HG02885 (cell line): ENCODE measurements around the gene TXN2.

Source experiments
- ATAC-seq: cut with Tn5 transposase; IDR thresholded peaks from one replicate; pipeline ENCODE4 v1.9.1; 2021; ENCODE audit warnings: mild to moderate bottlenecking; ENCODE audit not compliant: unreplicated experiment, poor library complexity

The TXN2 gene

DNA sequence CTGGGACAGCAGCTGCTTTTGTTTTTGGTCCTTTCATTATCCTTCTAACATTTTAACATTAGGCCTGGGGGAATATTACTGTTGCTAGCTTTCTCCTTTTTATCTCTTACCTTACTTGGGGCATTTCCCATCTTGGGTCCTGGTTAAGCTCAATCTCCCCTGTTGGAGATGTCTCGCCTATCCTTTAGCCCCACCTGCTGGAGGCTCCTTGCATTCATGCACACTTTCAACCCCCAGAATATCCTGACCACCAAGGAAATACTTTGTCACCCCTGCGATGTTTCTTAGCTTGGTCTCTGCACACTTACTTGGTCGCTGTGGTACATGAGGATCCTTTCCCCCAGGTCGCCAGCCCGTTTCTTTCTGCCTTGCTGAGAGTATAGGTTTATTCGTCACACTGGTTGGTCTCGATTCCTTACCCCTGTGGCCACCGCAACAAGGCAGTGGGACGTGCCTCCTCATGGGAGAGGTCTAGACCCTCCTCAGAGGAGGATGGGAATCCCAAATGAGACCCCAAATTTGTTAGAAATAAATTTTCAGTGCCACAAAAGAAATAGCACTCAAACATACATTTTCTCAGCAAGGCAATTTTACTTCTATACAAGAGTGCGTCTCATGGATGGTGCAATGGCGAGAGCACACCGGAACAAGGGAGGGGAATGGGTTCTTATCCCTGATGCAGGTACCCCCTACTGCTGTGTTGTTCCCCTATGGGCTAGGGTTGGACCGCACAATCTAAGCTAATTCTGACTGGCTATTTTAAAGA lies 5.4 kb upstream of the TXN2 start:
- ATAC-seq = no peak

DNA sequence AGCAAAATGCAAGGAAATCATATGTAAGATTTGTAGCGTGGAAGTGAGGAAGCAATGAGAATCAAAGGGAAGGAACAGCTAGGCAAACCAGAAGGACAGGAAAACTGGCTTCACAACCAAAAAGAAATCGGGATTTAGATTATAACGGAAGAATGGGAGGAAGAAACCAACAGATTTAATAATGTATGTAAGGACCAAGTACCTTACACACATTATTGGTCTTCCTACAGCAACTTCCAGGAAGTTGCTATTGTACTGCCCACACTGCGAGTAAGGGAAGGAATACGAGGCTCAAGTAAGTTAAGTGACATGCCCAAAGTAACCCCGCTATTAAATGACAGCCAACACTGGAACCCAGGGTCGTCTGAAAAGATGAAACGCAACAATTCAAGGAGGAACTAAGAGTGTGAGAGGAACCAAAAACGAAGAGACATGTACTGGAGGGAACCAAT lies 473 bp downstream of the TXN2 start:
- no peak for ATAC-seq

DNA sequence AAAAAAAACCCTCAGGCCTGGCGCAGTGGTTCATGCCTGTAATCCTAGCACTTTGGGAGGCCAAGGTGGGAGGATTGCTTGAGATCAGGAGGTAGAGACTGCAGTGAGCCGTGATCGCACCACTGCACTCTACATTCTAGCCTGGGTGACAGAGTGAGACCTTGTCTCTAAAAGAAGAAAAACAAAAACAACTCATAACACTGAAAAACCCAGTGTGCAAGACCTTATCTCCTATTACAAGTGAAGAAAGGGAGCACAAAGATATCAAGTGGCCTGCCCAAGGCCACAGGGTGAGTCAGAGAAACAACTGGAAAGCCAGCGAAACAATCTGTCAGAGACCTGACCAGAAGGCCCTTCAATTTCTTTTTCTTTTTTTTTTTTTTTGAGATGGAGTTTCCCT lies 2.5 kb downstream of the TXN2 start:
- ATAC-seq = no peak

DNA sequence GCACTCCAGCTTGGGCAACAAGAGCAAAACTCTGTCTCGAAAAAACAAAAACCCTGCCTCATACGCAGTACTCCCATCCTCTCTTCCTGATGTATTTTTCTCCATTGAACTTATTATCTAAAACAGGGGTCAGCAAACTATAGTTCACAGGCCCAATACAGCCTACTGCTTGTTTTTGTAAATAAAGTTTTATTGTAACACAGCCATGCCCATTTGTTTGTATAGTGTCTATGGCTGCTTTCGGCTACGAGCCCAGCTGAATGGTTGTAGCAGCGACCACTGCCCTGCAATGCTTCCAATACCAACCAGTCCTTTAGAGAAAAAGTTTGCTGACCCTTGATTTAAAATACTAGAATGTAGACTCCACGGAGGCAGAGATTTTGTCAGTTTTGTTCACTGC lies 6.1 kb downstream of the TXN2 start:
- ATAC-seq = no peak

DNA sequence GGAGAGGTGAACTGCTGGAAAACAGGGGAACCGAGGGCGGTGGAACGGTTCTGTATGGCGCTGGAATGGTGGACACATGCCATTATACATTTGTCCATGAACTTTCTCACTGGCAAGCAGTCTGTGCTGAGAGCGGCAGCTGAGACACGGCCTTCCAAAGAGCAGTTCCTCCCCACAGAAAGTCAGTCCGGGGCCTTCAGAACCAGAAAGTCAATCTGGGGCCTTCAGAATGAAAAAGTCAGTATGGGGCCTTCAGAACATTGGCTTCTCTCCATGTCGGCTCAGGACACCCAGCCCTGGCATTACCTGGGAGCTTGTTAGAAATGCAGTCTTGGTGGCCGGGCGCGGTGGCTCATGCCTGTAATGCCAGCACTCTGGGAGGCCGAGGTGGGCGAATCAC lies 8.8 kb downstream of the TXN2 start:
- ATAC-seq = no peak

DNA sequence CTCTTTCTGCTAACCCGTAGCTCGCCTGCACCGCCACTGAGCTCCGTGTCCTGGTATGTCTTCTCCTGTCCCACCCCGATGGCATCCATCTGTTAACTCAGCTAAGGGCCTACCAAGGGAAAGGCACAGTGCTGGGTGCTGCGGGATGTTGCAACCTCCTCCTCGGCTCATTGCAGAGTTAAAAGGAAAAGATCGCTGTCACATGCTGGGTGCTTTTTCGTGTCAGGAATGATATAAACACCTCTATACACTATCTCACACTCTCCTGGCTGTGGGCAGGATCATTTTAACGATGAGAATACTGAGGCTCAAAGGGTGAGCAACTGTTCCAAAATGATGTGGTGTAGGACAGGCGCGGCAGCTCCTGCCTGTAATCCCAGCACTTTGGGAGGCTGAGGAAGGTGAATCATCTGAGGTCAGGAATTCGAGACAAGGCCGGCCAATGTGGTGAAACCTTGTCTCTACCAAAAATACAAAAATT lies 10.1 kb downstream of the TXN2 start:
- ATAC-seq = no peak

DNA sequence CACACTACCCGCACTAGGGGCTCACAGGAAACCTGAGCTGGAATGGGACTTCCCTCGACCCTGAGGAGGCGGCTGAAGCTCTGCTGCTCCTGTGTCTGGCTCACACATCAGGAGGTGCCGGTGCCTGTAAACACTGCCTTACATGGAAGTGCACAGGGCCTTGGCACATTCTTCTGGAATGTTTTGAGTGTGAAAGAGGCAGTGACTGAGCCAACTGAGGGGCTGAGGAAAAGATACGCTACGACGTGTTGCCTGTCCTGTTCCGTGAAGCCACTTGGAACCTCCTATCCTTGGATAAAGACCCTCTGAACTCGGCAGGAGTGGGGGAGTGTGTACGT lies 10.5 kb downstream of the TXN2 start:
- no peak for ATAC-seq

DNA sequence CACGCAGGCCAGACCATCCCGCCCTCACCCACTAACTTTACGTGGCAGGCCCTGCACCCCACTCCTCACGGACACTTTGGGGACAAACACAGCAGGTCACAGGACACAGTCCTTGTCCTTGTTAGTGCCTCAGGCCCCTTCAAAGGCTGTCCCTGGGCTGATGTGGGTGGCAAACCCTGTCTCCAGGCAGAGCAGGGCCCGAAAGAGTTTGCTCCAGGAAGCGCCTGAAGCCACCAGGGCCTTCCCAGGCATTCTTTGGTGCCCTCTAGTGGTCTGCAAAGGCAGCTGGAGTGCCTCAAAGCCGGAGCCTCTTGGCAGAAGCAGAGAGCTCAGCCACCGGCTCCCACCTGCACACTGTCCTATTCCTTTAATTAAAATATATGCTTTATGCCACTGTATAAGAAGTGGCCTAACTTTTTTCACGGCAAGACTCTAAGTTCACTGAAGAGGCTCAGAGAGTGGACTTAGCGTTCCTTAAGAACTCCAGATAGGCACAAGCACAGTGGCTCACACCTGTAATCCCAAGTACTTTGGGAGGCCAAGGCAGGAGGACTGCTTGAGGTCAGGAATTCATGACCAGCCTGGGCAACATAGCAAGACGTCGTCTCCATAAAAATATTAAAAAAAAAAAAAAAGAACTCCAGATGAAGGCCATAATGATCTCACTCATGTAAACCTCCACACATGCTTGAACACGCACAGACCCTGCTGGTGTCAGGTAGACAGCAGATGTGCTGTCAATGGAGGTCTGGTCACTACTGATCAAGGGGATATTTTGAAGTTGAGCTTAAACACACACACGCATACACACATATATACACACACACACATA lies 11.1 kb downstream of the TXN2 start:
- no peak for ATAC-seq

DNA sequence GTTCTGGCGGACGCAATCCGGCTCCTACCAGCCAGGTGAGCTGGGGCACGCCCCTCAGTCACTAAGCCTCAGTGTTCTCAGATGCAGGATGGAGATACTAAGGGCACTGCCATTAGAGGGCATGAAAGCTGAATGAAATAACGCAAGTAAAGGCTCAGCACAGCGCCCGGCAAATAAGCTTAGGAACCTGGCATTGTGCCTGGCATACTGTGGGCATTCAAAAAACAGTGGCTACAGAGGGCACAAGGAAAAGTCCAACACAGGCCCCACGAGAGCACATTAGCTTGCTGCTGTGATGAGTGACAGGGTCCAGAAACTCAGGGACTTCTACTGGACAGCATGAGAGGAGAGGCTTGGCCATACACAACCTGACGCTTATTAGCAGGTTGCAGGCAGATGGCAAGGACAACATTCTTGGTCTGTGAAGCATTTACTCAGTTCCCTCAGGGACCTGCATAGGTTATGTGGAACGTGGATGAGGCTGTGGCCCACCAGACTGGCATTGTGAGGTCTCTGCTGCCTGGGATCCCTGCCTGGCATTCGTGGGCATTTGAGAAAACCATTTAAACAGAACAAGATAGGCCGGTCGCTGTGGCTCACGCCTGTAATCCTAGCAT lies 12.2 kb downstream of the TXN2 start:
- ATAC-seq = no peak

DNA sequence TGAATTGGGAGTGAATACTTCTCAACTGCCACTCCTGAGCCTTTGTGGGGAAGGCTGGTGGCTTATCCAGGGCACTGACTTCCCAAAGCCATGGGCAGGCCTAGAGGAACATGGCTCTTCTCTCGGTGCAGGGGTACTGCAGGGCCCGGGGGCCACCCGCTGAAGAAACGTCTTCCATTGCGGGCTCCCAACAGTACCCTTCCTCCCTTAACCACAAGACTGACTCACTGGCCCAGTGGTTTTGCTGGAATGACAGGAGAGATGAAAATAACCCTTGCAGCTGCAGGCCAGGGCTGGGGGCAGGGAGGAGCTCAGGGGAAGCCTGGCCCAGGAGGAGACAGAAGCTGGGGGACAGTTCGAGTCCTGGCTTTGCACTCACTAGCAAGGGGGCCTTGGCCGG lies 13.5 kb downstream of the TXN2 start:
- no peak for ATAC-seq

DNA sequence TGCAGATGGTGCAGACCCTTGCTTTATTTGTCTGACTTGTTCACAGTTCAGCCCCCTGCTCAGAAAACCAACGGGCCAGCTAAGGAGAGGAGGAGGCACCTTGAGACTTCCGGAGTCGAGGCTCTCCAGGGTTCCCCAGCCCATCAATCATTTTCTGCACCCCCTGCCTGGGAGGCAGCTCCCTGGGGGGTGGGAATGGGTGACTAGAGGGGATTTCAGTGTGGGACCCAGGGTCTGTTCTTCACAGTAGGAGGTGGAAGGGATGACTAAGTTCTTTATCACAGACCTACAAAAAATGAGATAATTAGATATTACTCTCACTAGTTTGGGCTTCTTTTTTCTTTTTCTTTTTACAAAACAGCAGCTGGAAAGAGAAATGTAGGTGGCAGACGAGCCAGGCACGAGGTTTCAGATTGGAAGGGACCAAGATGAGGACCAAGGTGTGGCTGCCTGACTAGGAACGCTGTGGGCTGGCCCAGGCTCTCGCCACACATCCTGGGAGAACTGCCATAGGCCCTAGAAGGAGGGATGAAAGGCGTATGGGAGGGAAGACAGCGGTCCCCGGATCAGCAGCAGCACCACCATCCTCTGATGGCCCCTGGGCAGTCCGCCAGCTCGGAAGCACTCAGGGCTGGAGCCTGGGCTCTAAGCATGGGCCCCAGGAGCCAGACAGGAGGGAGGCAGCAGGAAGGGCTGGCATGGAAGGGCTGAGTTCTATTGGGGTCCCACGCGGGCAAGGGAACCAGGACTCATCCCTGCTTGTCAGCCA lies 14.2 kb downstream of the TXN2 start:
- no peak for ATAC-seq

DNA sequence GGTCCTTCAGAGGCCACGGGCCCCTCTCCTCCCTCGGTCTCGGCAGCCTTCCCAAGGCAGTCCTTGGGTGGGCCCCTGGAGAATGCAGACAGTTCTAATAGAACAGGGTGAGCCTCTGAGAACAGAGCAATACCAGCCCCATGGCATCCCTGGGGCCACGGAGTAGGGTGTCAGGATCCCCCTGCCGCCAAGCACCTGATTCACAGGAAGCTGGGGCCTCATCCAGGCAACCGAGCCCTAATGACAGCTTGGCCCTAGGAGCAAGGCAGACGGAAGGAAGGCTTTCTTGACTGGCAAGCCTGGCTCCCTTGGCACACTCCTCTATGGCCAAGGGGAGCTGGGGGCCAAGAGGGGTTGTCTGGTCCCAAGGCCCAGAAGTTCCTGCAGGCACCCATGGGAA lies 15.2 kb downstream of the TXN2 start:
- ATAC-seq = no peak

DNA sequence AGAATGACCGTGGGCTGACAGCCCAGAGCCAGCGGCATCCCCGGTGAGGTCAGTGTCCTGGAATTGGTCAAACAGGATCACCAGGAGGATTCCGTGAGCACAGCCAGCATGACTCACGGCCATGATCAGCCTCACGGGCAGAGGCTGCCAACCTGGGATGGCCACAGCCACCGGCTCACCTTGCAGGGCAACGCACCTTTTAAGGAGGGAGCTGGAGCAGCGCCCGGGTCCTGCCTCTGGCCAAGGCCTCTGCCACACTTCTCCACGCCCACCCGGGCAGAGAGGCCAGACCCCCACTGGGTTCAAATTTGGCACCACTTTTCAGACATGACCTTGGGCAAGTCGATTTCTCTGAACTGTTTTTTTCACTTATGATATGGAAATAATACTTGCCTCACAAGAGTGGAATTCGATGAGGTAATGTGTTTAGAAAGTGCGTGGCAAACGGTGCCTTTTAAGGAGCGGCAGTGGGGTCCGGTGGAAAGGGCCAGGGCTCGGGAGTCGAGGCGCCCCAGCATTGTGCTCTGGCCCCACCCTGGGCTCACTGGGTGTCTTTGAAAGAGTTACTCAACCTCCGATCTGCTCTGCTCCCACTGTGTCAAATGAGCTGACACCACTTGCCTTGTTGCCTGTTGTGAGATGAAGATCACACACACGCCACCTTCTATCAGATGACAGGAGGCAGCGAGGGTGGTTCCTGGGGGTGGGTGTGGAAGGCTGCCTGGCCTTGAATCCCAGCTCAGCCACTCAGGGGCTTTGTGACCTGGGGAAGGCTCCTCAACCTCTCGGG lies 16.0 kb downstream of the TXN2 start:
- no peak for ATAC-seq

DNA sequence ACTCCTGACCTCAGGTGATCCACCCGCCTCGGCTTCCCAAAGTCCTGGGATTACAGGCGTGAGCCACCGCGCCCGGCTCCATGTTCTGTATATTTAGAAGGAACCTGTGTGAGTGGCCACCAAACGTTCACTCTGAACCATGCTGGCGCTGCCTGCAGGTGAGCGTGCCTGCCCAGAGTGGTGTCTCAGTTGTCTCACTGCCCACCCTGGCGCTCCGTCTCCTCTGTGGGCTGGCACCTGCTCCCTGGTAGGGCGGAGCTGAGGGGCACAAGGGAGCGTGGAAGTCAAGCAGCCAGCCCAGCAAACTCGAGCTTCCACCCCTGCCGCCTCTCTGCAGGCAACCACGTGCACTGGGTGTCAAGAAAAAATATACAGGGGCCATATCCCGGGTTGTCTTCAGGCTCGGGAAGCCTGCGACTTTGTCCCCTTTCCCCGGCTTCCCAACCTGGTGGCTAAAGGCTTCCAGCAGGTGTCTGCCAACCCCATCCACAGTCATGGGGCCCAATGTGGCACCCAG lies 16.7 kb downstream of the TXN2 start:
- no peak for ATAC-seq

DNA sequence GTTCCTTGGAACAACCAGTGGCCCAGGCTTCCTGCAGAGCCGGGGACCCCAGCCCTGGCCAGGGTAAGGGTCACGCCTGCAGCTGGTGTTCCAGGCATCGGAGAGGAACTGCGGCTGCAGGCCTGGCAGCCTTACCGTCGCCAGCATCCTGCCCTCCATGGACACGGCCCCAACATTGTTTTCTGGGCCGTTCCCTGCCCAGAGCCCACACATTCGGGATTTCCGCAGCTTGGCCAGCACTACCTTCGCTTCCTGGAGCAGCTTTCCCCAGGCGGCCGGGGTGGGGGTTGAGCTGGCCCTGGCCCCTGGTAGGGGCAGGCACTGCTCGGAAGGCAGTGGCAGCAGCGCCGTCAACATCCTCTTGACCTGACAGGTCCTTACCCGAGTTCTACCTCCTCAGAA lies 17.7 kb downstream of the TXN2 start:
- no peak for ATAC-seq

DNA sequence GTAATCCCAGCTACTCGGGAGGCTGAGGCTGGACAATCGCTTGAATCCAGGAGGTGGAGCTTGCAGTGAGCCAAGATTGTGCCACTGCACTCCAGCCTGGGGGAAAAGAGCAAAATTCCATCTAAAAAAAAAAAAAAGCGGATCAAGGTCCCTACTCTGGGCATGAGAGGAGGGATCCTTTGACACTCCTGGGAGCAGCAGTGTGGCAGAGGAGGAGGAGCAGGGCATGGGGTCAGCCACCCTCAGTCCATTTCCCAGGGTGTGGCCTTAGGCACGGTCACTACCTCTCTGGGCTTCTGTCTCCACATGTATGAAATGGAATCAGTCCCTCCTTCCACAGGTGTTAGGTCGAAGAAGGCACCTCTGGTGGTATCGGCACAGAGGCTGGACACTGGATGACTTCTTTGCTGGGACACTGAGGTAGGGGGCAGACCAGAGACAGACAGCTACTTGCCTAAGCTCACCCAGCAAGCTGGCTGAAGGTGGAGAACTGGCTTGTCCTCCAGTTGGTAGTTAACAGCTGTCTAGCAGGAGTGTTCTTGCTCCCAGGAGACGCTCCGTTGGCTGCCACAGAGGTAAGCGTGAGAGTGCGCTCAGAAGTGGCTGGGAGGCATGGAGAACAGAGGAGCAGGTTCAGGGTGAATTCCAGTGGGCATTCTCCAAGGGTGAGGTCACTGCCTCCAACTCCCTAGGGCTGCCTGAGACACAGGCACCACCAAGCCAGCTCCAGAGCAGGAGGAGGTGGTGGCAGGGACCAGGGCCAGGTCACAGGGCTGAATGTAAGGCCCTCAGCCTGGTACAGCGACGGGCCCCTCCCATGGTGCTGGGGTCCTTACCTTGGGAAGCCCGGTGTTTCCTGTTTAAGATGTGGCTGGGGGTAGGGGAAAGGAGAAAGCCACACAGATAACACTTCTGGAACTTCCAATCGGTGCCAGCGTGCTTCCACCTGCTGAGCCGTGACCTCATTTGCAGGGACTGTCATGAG lies 19.5 kb downstream of the TXN2 start:
- no peak for ATAC-seq

DNA sequence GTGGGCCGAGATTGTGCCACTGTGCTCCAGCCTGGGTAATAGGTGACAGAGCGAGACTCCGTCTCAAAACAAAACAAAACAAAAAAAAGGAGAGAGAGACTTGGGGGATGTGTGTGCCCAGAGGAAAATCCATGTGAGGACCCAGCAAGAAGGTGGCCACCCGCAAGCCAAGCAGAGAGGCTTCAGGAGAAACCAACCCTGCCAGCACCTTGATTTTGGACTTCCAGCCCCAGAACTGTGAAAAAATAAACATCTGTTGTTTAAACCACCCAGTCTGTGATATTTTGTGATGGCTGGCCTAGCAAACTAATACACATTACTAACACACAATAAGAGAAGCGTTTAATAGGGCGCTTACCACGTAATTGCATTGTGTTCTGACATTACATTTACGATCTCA lies 21.2 kb downstream of the TXN2 start:
- ATAC-seq = no peak

DNA sequence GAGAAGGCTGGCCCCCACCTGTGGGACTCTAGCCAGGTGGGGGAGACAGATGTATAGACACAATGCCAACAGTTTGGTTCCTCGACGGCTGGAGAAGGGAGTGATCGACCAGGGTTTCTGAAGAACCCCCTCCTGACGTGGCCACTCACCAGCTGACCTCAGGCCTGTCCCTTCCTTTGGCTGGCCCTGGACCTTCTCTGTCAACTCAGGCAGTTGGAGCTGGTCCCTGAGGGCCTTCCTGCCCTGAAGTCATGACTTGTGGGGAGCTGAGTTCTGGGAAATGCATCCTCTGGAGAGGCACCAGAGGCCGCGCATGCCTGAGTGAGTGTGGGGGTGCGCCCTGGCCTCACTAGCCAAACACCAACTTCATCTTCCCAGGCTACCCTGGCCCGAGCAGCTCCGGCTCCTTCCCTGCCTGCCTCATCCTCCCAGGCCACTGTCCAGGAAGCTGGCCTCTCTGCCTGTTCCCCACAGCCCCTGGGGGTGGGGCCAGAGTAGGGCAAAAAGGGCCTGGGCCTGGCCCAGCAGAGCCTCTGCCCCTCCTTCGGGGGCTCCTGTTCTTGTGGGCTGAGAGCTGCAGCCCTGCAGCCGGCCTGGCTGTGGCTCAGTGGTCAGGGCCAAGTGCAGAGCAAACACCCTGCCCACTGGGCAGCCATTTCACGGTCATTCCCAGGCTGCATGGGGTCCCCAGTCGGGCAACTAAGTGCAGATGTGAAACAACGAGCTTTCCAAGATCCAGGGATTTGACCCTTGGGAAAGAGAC lies 23.6 kb downstream of the TXN2 start:
- ATAC-seq = no peak
